K562 (cell line): Measurements from ENCODE around the gene ARHGAP22. TPM values are rescaled to one million over a fixed set of nuclear protein-coding genes. Genes with fewer than 3 reads are reported as not detected.

Experiments used
- FOXA3 ChIP-seq, 2 experiments: fragments of 450-650 bp in 1 of 2; sonication (generic) in 1 of 2; formaldehyde crosslinking; IDR thresholded peaks in 1 of 2; conservative IDR thresholded peaks in 1 of 2; 2 replicates each; pipeline versions ENCODE4 v1.4.0 to v1.8.0; 2020 to 2022; ENCODE audit warnings: mild to moderate bottlenecking in 2 of 2, missing genetic modification reagents in 1 of 2
- GATA2 ChIP-seq: sonication (generic); formaldehyde crosslinking; IDR thresholded peaks from 2 replicates; pipeline ENCODE4 v1.4.0; 2020; ENCODE audit warnings: mild to moderate bottlenecking, missing genetic modification reagents
- JUNB ChIP-seq: fragments of 450-650 bp; formaldehyde crosslinking; conservative IDR thresholded peaks from 2 replicates; pipeline ENCODE4 v1.4.0; 2020; ENCODE audit warnings: mild to moderate bottlenecking
- LARP7 ChIP-seq: fragments of 450-650 bp; IDR thresholded peaks from 2 replicates; pipeline ENCODE4 v1.6.1; 2016
- MAFK ChIP-seq: IDR thresholded peaks from 2 replicates; pipeline ENCODE4 v1.6.1; 2011; ENCODE audit warnings: low read length, improper control_type of control experiment
- MEF2D ChIP-seq: conservative IDR thresholded peaks from 2 replicates; pipeline ENCODE4 v1.6.1; 2016; ENCODE audit warnings: low read depth, missing genetic modification characterization, missing compliant biosample characterization
- POLR2G ChIP-seq: fragments of 200-400 bp; formaldehyde crosslinking; IDR thresholded peaks from 2 replicates; pipeline ENCODE4 v1.6.1; 2017; ENCODE audit warnings: low read depth, mild to moderate bottlenecking, antibody characterized with exemption, low read length, moderate library complexity
- SLC30A9 ChIP-seq: fragments of 250-450 bp; sonication (Bioruptor Pico); IDR thresholded peaks from 2 replicates; pipeline ENCODE4 v1.8.0; 2022; ENCODE audit warnings: mild to moderate bottlenecking, moderate library complexity
- SRF ChIP-seq, 2 experiments: fragments of 250-450, 450-650 bp in 1 of 2; sonication (Bioruptor Pico) in 1 of 2; sonication (generic) in 1 of 2; formaldehyde crosslinking; IDR thresholded peaks; 2 replicates each; pipeline versions ENCODE4 v1.5.0 to v1.5.1; 2020 to 2022; ENCODE audit warnings: mild to moderate bottlenecking in 1 of 2, missing genetic modification reagents in 1 of 2
- TAF9B ChIP-seq: fragments of 450-650 bp; IDR thresholded peaks from 2 replicates; pipeline ENCODE4 v1.6.1; 2018; ENCODE audit warnings: mild to moderate bottlenecking; ENCODE audit not compliant: partially characterized antibody
- TEAD4 ChIP-seq, 2 experiments: sonication (generic) in 1 of 2; formaldehyde crosslinking in 1 of 2; IDR thresholded peaks; 2 replicates each; pipeline versions ENCODE4 v1.6.1 to v1.8.0; 2012 to 2022; ENCODE audit warnings: borderline replicate concordance in 1 of 2, inconsistent platforms in 1 of 2, low read length in 1 of 2, mild to moderate bottlenecking in 1 of 2, missing genetic modification reagents in 1 of 2
- ZNF311 ChIP-seq: fragments of 250-450 bp; sonication (Bioruptor Pico); IDR thresholded peaks from 2 replicates; pipeline ENCODE4 v1.4.0; 2020; ENCODE audit warnings: mild to moderate bottlenecking, moderate library complexity
- ZNF41 ChIP-seq: fragments of 250-450 bp; sonication (Bioruptor Pico); conservative IDR thresholded peaks from 2 replicates; pipeline ENCODE4 v1.4.0; 2020; ENCODE audit warnings: mild to moderate bottlenecking
- ZNF436 ChIP-seq: fragments of 250-450, 450-650 bp; sonication (Bioruptor Pico); formaldehyde crosslinking; IDR thresholded peaks from 2 replicates; pipeline ENCODE4 v1.7.0; 2020; ENCODE audit warnings: mild to moderate bottlenecking
- ZNF561 ChIP-seq: fragments of 450-650 bp; formaldehyde crosslinking; conservative IDR thresholded peaks from 2 replicates; pipeline ENCODE4 v1.4.0; 2020; ENCODE audit warnings: mild to moderate bottlenecking, moderate library complexity
- ZNF592 ChIP-seq: fragments of 450-650 bp; IDR thresholded peaks from 2 replicates; pipeline ENCODE4 v1.6.1; 2017; ENCODE audit warnings: antibody characterized with exemption, mild to moderate bottlenecking
- polyA plus RNA-seq, 8 experiments: library from polyadenylated mRNA; depleted of rRNA in 4 of 8; stranded (reverse) in 5 of 8; unstranded in 3 of 8; fragments of >200 nt; fragmentation: Nextera tagmentation in 2 of 8; fragmentation: Illumina TruSeq in 1 of 8; extraction: Ambion mirVana in 2 of 8; extraction: Trizol in 1 of 8; gene quantifications; 2 replicates each; pipeline versions ENCODE4 v1.2.1 to v1.2.3, GENCODE V29; 2011 to 2014; ENCODE audit warnings: inconsistent platforms in 1 of 8, missing spikeins in 1 of 8
- total RNA-seq, 7 experiments: library from RNA; depleted of rRNA in 6 of 7; stranded (reverse); fragments of >200 nt in 6 of 7; fragmentation: Illumina TruSeq in 2 of 7; extraction: Trizol in 2 of 7; gene quantifications; 2 replicates each; pipeline versions ENCODE4 v1.2.1 to v1.2.3, GENCODE V29; 2011 to 2021; ENCODE audit warnings: low replicate concordance in 1 of 7
- TF ChIP-seq, protein P1 (sequence below): fragments of 250-450 bp; sonication (Bioruptor Pico); IDR thresholded peaks from 2 replicates; pipeline ENCODE4 v1.4.0; 2020

The ARHGAP22 gene
- total and polyA plus RNA-seq, 9 of the 15 experiments (the other 6 are each of a cell fraction or from before 2014, with no cell fraction given): 1.3 to 28.1 (median 12.7) TPM

DNA sequence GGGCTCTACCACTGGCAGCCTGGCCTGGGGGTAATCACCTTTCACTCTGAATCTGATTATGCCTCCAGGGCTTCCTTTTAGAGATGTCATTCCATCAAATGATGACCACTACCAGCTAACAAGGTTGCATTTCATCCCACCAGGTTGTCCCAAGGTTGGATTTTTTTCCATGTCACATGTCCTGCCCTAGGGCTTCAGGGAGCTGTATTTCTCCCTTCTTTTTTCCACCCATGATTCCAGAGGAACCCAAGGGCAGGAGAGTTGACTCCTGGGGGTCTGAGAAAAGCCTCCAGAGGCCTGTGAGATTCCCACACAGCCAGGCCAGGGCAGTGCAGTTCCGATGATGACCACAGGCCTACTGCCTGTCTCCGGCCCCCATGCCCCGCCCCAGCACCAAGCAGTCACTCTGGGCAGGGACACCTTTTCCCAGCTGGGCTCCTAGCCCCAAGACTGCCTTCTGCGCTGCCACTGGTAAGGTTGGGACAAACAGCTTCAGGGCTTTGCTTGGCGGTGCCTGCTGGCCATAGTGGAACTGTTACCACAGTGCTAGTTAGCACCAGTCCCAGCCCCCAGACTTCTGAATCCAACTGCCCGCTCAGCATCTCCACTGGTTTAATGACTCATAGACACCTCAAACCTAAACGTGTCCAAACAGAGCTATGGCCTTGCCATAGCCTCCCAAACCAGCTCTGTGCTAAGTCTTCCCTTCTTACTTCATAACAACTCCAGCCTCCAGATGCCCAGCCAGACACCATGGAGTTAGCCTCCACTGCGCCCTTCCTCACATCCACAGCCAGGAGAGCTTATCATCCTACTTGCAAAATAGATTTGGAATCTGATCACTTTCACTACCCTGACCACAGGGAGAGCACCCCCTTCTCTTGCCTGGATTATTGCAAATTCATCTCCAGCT is 133.7 kb downstream of the ARHGAP22 start (continued):
- TF ChIP-seq ZNF592 (peak; percentile 98), ZNF311 (peak; percentile 88), TEAD4 (IDR thresholded peaks at IDR 0.05; ENCODE audit: low read length) (no peak), TEAD4 (CRISPR knock-in tag; IDR thresholded peaks at IDR 0.05; ENCODE audit: borderline replicate concordance) (no peak), ZNF41 (CRISPR knock-in tag) (no peak), SRF (CRISPR knock-in tag; IDR thresholded peaks at IDR 0.05) (no peak), FOXA3 (CRISPR knock-in tag; conservative IDR thresholded peaks at IDR 0.05 in 1 of 2, IDR thresholded peaks at IDR 0.05 in 1 of 2) (no peak), TAF9B (no peak), JUNB (CRISPR knock-in tag) (no peak), GATA2 (no peak), MAFK (no peak), POLR2G (peak; percentile 47; the same call in 1 of the 2 replicates), ZNF561 (CRISPR knock-in tag) (no peak), LARP7 (no peak), SLC30A9 (CRISPR knock-in tag) (no peak), MEF2D (peak; percentile 37), ZNF436 (CRISPR knock-in tag) (no peak)
- TF ChIP-seq, protein P1, sequence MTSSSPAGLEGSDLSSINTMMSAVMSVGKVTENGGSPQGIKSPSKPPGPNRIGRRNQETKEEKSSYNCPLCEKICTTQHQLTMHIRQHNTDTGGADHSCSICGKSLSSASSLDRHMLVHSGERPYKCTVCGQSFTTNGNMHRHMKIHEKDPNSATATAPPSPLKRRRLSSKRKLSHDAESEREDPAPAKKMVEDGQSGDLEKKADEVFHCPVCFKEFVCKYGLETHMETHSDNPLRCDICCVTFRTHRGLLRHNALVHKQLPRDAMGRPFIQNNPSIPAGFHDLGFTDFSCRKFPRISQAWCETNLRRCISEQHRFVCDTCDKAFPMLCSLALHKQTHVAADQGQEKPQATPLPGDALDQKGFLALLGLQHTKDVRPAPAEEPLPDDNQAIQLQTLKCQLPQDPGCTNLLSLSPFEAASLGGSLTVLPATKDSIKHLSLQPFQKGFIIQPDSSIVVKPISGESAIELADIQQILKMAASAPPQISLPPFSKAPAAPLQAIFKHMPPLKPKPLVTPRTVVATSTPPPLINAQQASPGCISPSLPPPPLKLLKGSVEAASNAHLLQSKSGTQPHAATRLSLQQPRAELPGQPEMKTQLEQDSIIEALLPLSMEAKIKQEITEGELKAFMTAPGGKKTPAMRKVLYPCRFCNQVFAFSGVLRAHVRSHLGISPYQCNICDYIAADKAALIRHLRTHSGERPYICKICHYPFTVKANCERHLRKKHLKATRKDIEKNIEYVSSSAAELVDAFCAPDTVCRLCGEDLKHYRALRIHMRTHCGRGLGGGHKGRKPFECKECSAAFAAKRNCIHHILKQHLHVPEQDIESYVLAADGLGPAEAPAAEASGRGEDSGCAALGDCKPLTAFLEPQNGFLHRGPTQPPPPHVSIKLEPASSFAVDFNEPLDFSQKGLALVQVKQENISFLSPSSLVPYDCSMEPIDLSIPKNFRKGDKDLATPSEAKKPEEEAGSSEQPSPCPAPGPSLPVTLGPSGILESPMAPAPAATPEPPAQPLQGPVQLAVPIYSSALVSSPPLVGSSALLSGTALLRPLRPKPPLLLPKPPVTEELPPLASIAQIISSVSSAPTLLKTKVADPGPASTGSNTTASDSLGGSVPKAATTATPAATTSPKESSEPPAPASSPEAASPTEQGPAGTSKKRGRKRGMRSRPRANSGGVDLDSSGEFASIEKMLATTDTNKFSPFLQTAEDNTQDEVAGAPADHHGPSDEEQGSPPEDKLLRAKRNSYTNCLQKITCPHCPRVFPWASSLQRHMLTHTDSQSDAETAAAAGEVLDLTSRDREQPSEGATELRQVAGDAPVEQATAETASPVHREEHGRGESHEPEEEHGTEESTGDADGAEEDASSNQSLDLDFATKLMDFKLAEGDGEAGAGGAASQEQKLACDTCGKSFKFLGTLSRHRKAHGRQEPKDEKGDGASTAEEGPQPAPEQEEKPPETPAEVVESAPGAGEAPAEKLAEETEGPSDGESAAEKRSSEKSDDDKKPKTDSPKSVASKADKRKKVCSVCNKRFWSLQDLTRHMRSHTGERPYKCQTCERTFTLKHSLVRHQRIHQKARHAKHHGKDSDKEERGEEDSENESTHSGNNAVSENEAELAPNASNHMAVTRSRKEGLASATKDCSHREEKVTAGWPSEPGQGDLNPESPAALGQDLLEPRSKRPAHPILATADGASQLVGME: no peak
